Measurements from ENCODE around the gene C1orf216.

DNA sequence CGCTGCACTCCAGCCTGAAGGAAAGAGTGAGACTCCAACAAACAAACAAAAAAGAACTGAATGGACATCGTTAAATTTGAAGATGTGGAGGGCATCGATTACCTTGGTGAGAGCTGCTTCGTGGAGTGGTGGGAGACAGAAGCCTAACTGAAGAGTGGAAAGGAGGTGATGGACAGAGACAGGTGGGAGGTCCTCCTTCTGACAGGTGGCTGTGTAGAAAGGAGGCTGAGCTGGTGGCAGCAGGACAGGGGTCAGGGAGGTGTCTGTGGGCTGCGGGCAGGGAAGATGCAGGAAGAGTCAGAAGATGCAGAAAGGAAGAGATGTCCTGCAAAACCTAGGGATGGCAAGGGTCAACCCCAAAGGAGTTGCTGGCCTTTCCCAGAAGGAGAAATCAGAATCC lies 30.5 kb downstream of the C1orf216 start:
- TF ChIP-seq YY1 (IDR thresholded peaks at IDR 0.05; ENCODE audit: low read depth, low read length) (no peak), POLR2A (IDR thresholded peaks at IDR 0.05; ENCODE audit: low read depth, low read length) (no peak), TARDBP (IDR thresholded peaks at IDR 0.05; ENCODE audit: borderline replicate concordance) (no peak), RAD21 (IDR thresholded peaks at IDR 0.05; ENCODE audit: insufficient read depth, low read depth, low read length) (no peak), RB1 (IDR thresholded peaks at IDR 0.05; ENCODE audit: borderline replicate concordance) (no peak), EZH2 (IDR thresholded peaks at IDR 0.05; ENCODE audit: borderline replicate concordance, control insufficient read depth, low read depth, low read length) (no peak), NFYB (IDR thresholded peaks at IDR 0.05; ENCODE audit: insufficient read depth, low read depth, low read length) (no peak), SRF (IDR thresholded peaks at IDR 0.05; ENCODE audit: low read depth in 2 of 2, low read length in 2 of 2) (no peak), ZNF24 (IDR thresholded peaks at IDR 0.05) (no peak), RCOR1 (conservative IDR thresholded peaks at IDR 0.05; ENCODE audit: low read depth, low read length) (no peak)
- TF ChIP-seq, protein P1, sequence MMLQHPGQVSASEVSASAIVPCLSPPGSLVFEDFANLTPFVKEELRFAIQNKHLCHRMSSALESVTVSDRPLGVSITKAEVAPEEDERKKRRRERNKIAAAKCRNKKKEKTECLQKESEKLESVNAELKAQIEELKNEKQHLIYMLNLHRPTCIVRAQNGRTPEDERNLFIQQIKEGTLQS (IDR thresholded peaks at IDR 0.05; ENCODE audit: borderline replicate concordance, extremely low read depth, low read depth, low read length): no peak
- TF ChIP-seq, protein P2, sequence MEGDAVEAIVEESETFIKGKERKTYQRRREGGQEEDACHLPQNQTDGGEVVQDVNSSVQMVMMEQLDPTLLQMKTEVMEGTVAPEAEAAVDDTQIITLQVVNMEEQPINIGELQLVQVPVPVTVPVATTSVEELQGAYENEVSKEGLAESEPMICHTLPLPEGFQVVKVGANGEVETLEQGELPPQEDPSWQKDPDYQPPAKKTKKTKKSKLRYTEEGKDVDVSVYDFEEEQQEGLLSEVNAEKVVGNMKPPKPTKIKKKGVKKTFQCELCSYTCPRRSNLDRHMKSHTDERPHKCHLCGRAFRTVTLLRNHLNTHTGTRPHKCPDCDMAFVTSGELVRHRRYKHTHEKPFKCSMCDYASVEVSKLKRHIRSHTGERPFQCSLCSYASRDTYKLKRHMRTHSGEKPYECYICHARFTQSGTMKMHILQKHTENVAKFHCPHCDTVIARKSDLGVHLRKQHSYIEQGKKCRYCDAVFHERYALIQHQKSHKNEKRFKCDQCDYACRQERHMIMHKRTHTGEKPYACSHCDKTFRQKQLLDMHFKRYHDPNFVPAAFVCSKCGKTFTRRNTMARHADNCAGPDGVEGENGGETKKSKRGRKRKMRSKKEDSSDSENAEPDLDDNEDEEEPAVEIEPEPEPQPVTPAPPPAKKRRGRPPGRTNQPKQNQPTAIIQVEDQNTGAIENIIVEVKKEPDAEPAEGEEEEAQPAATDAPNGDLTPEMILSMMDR (IDR thresholded peaks at IDR 0.05 in 2 of 3, conservative IDR thresholded peaks at IDR 0.05 in 1 of 3; ENCODE audit: control insufficient read depth in 2 of 3, extremely low read depth in 1 of 3, insufficient read depth in 1 of 3, low read depth in 3 of 3, low read length in 3 of 3): no peak
- TF ChIP-seq, protein P3, sequence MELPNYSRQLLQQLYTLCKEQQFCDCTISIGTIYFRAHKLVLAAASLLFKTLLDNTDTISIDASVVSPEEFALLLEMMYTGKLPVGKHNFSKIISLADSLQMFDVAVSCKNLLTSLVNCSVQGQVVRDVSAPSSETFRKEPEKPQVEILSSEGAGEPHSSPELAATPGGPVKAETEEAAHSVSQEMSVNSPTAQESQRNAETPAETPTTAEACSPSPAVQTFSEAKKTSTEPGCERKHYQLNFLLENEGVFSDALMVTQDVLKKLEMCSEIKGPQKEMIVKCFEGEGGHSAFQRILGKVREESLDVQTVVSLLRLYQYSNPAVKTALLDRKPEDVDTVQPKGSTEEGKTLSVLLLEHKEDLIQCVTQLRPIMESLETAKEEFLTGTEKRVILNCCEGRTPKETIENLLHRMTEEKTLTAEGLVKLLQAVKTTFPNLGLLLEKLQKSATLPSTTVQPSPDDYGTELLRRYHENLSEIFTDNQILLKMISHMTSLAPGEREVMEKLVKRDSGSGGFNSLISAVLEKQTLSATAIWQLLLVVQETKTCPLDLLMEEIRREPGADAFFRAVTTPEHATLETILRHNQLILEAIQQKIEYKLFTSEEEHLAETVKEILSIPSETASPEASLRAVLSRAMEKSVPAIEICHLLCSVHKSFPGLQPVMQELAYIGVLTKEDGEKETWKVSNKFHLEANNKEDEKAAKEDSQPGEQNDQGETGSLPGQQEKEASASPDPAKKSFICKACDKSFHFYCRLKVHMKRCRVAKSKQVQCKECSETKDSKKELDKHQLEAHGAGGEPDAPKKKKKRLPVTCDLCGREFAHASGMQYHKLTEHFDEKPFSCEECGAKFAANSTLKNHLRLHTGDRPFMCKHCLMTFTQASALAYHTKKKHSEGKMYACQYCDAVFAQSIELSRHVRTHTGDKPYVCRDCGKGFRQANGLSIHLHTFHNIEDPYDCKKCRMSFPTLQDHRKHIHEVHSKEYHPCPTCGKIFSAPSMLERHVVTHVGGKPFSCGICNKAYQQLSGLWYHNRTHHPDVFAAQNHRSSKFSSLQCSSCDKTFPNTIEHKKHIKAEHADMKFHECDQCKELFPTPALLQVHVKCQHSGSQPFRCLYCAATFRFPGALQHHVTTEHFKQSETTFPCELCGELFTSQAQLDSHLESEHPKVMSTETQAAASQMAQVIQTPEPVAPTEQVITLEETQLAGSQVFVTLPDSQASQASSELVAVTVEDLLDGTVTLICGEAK (IDR thresholded peaks at IDR 0.05; ENCODE audit: borderline replicate concordance): no peak
